ENCODE results near the gene PHLDB1.

Gene PHLDB1

DNA sequence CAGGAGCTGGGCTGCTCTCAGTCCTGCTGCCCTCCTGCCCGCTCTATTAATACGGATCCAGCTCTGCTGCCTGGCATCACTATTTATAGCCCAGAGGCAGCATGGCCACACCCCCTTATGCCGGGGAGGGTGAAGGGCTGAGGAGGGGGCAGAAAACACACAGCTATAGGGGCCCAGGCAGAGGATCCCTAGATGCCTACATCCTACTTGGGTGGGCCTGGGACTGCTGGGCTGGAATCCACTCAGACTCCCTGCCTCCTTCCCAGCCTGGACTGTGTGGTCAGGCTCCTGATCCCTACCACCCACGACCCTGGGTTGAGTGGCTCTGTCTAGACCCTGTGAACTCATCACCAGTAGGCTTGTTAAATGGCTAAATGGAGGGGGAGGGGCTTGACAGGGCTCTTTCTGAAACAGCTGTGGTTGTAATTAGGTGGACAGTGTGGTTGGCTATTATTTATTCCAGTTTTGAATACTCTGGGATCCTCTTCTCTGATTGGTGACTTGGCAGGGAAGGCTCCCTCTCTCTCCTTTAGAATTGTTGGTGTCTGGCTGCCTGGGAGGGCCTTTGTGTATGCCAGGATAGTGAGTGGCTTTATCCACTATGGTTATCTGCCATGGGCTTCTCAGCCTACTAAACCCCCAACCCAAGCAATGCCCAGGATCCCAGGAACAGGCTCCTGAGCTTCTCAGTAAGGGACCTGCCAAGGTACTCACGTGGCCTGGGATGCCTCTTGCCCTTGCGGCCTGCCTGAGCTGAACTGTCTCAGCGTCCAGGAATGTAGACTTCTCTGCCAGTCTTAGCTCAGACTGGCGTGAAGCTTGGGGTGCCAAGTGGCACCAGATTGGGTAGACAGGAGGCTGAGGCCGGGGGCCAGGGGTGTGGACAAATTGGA is 15.2 kb downstream of the PHLDB1 start:
- DNase-seq (ENCODE audit: low read depth) = no peak

DNA sequence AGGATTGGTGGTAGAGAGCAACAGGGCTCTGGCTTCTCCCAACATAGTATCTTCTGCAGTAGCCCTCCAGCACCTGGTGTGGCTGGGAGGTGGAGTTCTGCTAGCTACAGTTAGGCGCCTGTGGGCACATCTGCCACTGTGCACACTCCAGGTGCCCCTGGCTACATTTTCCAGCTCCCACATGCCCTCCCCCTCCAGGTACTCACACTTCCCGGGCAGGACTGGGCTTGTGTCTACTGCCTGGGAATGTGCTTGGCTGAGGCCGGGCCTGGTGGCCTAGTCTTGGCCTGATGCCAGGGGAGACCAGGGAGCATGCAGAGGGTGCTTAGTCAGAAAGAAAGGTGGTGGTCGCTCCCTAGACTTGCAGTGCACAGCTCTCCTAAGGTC is 15.8 kb downstream of the PHLDB1 start:
- no peak for DNase-seq (ENCODE audit: low read depth)

DNA sequence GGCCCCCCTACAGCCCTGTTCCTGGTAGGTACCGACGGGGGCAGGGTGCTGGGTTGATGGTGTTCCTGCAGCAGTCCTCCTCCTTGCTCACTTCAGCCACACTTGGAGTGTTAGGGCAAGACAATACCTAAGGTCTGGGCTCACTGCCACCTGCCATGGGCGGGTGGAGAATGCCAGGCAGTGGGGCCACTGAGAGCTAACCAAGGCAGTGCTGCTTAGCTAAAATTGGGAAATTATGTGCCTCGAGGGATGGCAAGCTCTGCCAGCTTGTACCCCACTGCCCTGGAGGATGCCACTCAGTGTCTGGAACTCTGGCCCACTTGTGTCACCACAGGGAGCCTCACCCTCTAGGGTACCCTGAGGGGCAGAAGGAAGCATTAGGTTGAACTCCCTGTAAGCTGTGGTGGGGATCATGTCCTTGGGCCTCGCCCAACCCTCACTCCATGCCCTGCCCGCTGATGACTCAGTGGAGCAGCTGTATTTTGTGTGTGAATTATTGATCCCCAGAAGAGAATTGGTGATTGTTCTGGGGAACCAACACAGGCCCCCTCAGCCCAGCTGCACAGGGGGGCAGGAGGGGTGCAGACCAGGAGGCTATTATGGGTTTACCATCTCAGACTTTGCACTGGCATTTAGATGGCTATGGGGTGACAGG is 17.7 kb downstream of the PHLDB1 start:
- no peak for DNase-seq (ENCODE audit: low read depth)

DNA sequence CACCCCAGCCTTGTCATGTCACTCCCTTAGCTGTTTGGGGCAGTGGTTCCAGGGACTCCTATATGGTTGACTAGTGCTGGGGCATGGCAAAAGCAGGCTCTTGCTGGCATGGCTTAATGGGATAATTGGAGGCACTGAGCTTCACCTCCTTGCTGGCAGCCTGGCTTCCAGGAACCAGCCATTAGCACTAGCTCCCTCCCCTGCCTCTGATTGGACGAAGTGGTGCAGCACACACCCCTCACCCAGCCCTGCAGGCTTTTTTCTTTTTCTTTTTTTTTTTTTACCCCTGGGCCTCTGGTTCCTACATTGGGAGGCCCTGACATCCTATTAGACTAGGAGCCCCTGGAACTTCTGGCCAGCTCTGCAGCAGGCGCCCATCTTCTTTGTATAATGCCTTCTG is 18.6 kb downstream of the PHLDB1 start:
- no peak for DNase-seq (ENCODE audit: low read depth)

DNA sequence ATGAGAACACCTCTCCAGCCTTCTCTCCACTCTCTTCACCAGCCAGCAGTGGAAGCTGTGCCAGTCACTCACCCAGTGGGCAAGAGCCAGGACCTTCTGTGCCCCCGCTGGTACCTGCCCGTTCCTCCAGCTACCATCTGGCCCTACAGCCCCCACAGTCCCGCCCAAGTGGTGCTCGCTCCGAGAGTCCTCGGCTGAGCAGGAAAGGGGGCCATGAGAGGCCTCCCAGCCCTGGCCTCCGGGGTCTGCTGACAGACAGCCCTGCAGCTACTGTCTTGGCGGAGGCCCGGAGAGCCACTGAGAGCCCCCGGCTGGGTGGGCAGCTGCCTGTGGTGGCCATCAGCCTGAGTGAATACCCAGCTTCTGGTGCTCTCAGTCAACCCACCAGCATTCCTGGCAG is 20.2 kb downstream of the PHLDB1 start:
- no peak for DNase-seq (ENCODE audit: low read depth)

DNA sequence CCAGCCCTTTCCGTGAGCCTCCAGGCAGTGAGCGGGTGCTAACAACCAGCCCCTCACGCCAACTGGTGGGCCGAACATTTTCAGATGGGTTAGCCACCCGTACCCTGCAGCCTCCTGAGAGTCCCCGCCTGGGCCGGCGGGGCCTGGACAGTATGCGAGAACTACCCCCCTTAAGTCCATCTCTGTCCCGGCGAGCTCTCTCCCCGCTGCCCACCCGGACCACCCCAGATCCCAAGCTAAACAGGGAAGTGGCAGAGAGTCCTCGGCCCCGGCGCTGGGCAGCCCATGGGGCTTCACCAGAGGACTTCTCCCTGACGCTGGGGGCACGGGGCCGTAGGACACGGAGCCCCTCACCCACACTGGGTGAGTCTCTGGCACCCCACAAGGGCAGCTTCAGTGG is 20.6 kb downstream of the PHLDB1 start:
- DNase-seq (ENCODE audit: low read depth) = no peak

DNA sequence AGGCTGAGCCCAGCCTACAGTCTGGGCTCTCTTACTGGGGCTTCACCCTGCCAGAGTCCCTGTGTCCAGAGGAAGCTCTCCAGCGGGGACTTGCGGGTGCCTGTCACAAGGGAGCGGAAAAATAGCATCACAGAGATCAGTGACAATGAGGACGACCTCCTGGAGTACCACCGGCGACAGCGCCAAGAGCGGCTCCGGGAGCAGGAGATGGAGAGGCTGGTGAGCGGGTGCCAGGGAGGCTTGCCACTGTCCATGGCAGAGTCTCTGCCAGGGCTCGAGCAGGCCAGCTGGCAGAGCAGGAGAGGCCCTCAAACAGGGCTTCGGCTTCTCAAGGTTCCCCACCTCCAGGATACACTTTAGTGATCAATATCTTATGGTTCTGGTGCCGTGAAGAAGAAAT is 21.0 kb downstream of the PHLDB1 start:
- no peak for DNase-seq (ENCODE audit: low read depth)

DNA sequence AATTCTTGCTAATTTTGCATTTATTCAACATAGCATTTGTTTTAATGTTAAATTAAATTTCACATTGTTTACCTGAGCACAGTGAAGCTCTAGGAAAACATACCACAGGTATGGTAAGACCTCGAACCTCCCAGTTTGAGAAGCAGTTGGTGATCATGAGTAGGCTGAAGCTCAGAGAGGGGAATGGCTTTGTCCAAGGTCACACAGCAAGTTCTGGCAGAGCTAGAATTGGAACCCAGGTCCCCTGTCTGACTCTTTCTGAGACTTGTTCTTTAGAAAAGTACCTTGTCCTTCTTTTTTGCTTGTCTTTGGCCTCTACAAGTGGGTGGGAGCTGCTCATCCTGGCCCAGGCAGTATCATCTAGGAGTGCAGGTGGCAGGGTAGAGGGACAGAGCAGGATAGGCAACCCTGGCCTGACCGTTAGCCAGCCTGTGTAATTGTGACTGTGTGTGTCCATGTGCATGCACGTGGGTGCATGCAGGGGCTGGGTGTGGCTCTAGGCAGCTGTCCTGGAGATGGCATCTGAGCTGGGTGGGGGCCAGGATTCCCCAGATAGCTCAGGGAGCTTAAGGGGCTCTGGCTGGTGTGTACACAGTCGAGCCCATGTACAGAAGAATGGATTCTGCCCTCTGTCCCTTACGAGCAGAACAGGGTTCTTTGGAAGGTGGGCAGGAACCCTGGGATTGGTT is 21.6 kb downstream of the PHLDB1 start:
- DNase-seq (ENCODE audit: low read depth) = no peak

DNA sequence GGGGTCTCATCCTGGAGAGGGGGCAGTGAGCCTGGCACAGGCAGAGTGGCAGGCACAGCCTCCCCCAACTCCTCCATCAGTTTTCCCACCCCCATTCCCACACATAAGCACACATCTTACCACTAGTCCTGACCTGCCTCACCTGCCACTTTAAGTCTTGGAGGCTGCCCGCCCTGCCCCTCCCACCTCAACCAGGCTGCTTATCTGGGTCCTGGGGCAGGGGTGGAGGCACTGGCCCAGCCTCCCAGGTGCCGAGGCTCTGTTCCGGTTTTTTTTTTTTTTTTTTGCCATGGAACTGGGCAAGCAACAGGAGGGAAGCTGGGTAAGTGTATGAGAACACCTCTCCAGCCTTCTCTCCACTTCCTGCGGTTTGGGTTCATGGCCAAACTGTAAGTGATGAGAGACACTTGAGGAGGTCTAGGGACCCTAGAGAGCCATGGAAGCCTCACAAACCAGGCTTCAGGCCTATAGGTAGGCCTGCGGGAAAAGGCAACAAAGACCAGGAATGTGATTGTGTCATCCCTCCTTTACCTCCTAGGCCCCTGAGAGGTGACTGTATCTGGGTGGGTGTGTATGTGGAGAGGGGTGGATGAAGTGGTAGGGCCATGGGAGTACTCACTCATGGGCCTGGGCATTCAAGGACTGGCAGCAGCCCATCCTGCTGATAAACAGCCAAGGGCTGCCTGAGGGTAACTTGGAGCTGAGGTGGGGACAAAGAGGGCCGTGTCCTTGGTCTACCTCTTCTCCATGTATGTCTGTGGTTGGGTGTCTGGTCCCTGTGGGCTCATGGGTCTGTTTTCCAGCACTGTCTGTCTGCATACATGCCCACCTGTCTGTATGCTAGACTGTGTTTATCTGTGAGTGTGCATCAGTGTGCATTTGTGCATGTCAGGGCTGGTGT is 22.6 kb downstream of the PHLDB1 start:
- no peak for DNase-seq (ENCODE audit: low read depth)

DNA sequence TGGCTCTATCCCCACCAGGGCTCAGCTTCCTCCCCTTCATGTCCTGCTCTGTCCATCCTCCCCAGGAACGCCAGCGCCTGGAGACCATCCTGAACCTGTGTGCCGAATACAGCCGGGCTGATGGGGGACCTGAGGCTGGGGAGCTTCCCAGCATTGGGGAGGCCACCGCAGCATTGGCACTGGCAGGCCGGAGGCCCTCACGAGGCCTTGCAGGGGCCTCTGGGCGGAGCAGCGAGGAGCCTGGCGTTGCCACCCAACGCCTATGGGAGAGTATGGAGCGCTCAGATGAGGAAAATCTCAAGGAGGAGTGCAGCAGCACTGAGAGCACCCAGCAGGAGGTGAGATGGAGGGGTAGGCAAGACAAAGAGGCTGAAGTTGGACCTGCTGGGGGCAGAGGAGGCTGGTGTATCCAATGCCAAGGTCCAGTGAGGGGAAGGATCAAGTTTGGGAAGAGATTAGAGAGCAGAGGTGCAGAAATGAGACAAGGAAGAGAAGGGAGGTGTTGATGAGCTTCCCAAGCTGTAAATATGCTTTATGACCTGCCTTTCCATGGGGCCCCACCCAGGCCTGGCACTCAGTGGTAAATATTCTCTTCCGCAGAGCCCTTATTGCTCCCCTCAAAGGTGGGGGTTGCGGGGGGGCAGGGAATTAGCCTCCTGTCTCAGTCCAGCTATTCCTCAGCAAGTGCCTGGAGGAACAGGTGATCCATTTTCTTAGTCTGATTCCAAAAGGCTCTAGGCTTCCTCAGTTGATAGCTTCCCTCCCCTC is 23.9 kb downstream of the PHLDB1 start:
- DNase-seq (ENCODE audit: low read depth) = no peak

DNA sequence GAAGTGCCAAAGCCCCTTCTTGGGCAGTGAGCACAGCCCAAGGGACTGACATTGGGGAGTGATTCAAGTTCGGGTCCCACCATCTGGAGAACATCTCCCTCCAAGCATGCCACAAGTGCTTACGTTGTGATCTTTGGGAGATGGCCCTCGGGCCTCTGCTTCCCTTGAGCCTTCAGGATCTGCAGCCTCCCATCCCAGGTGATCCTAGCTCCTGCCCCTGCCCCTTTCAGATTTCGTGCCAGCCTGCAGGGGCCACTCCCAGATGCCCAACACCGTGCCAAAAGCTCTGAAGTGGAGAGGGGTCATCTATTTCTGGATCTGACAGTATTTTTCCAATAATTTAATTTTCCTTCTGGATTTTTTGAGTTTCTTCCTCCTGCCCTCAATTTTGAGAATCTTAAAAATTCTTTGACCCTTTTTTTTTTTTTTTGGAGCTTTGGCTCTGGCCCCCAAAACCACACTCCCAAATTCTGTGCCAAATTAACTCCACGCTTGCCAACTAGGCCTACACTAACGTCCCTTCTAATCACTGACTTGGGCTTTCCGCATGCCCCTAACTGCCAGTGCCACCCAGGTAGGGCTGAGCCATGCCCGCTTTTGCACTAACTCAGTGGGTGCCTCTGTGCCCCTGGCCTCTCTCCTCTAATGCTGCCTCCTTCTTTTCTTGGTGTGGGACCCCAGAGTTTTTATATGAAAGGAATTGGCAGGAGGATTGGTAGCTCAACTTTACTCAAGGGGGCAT is 25.3 kb downstream of the PHLDB1 start:
- DNase-seq (ENCODE audit: low read depth) = no peak

DNA sequence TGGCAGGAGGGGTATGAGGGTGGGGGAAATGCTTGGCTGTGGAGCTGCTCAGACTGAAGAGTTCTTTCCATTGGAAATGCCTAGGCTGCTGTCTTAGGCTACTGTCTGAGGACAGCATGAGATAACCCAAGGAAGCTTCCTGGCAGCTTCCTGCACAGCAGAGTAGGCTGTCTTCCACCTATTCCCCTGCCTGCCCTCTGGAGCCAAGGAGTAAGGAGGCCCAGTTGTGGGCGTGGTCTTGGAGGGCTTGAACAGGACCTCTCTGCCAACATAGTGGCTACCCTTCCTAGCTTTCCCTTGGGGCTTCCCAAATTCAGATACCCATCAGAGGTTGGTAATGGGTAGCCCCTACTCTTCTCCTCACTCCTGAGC is 25.9 kb downstream of the PHLDB1 start:
- DNase-seq (ENCODE audit: low read depth) = no peak

DNA sequence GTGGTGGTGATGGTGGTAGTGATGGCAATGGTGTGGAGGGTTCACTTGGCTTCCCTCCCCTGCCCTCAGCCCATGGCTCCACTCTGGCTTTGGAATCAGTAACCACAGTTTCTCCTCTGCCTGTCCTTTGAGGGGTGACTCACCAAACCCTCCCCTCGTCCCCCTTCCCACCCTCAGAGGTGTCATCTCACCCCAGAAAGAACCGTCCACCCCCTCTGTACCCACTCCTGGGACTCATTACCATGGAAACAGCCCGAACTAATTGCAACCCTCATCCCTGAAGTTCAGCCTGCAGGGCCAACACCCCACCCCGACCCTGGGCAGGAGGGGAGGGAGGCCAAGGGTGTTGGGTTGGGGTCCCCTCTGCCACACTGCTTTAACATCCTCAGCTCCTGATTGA is 26.6 kb downstream of the PHLDB1 start:
- no peak for DNase-seq (ENCODE audit: low read depth)

DNA sequence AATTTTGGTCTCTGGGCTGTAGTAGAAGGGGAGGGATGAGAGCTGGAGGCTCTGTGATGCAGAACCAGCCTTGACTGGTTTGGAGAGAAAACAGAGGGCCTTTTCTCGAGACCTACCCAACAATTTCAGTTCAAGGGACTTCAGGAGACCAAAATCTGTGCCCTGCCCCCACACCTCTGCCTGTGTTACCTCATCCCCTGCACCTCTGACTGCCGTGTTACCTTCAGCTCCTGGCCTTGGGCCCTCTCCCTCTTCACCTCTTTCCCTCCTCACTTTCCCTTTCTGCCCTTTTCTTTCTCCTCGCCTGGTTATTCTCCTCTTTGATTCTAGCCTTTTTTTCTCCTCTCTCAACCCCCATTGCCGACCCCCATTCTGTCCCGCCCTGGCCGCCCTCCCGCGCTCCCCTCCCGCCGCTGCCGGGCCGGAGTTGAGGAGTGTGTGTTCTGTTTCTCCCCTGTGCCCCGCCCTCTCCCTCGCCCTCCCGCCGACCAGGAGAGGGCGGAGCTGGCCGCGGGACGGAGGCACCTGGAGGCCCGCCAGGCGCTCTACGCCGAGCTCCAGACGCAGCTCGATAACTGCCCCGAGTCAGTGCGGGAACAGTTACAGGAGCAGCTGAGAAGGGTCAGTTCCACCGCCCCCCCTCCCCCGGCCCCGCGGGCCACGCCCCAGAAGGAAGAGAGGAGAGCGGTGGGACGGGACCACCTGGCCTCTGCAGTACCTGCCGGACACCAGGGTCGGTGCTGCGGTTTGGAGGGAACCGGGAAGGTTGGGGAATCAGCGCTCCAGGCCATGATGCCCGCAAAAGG is 27.2 kb downstream of the PHLDB1 start:
- no peak for DNase-seq (ENCODE audit: low read depth)

DNA sequence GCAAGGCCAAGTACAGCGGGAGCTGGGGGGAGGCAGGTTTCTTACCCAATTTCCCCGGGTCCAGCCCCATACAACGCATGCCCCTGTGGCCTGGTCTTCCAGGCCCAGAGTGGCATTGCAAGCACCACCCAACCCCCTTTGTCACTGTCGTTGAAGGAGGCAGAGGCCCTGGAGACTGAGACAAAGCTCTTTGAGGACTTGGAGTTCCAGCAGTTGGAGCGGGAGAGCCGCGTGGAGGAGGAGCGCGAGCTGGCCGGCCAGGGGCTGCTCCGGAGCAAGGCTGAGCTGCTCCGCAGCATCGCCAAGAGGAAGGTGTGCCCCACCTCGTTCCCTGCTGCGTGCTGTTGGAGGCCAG is 27.8 kb downstream of the PHLDB1 start:
- DNase-seq (ENCODE audit: low read depth) = no peak

DNA sequence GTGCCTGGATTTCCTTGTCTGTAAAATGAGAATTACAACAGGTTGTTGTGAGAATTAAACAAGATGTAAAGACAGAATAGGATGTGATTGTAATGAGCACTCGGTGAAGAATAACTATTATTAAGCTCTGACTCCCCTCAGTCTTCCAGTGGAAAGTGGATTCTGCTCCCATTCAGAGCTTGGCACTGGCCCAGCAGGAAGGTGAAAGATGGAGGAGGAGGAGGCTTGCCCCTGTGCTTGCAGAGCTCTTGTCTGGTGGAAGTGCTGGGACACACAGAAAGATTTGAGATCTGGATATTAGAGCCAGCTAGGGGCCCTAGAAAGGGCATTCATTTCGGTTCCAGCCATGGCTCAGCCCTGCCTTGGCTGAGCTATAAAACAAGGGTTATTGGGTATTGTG is 28.2 kb downstream of the PHLDB1 start:
- no peak for DNase-seq (ENCODE audit: low read depth)

DNA sequence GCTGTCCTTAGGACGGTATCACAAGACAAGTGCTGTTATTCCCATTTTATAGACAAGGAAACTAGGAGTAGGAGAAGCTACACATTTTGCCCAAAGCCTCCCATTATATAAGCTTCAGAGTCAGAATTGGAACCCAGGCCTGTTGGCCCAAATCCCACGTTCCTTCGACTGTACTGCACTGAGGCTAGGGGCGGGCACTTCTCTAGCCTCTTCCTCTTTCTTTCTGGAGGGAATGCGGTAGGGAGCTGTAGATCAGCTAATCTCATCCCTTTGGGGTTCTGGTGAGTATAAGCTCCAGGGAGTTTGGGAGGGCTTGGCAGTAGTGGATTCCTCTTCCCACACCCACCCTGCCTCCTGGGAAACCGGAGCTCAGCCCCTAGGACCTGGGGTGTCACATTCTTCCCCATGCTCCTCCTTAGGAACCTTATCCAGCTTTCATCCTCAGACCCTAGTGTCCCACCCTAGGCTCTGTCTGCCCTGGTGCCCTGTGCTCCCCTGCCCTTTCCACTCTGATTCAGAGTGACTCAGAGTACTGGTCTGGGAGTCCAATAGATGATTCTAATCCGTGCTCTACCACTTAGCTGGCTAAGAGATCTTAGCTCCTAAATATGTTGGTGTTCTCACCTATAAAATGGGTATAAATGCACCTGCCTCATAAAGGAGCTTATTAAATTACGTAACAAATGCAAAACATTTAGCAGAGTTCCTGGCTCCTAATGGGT is 29.3 kb downstream of the PHLDB1 start:
- DNase-seq (ENCODE audit: low read depth) = no peak

DNA sequence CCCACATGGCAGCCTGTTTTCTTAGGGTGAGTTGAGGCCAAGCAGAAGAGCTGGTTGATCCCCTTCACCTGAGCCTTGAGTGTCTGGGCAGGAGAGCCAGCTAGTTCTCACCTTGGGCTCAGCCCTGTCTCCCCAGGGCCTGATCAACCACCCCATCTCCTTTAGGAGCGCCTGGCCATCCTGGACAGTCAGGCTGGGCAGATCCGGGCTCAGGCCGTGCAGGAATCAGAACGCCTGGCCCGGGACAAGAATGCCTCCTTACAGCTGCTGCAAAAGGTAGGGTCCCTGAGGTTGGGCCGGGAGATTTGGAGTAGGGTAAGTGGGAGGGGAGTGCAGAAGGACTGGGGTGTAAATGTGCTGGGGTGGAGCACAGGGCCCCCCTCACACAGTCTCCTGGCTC is 31.3 kb downstream of the PHLDB1 start:
- no peak for DNase-seq (ENCODE audit: low read depth)

DNA sequence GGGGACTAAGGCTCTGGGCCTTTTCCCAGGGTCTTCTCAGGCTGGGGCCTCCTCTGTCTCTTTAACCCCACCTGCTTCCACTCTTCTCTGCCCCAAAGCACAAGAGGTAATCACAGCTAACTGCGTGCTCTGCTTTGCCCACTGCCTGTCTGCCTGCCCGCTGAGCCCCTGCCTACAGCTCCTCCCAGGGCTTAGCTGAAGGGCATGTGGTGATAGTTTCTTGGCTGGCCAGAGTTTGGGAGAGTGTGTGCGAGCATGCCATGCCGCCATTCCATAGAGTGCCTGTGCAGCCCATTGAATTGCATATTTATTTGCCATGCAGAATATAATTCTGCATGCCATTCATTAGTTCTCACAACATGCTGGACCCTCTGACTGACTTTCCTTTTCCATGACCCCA is 32.5 kb downstream of the PHLDB1 start:
- DNase-seq (ENCODE audit: low read depth) = no peak
